Endometrial microvascular endothelial cells (primary cell): ENCODE results near the gene TAB2. TPM values are rescaled to one million over a fixed set of nuclear protein-coding genes. Genes with fewer than 3 reads are reported as not detected.

Experiments
- in situ Hi-C: cut with HindIII; loops from 2 replicates; pipeline ENCODE4 v1.10.0; 2017; ENCODE audit warnings: low sequenced_read_pairs, low pct_unique_long_range_greater_than_20kb; ENCODE audit errors: inconsistent ontology term
- total RNA-seq: library from RNA; depleted of rRNA; stranded (reverse); fragments of >200 nt; gene quantifications from one replicate; pipeline ENCODE4 v1.2.3, GENCODE V29; 2015; ENCODE audit errors: inconsistent ontology term

Gene TAB2
- total RNA-seq, 1 donor from 2014 or later, result 26.1 TPM

- in situ Hi-C loops, result no loop called here
These were observed 41.9 kb downstream of the TAB2 start for GRCh38 chr6:149359440-149359839.

- in situ Hi-C loops, result no loop called here
These were observed 43.0 kb downstream of the TAB2 start for GRCh38 chr6:149360536-149360935.

DNA sequence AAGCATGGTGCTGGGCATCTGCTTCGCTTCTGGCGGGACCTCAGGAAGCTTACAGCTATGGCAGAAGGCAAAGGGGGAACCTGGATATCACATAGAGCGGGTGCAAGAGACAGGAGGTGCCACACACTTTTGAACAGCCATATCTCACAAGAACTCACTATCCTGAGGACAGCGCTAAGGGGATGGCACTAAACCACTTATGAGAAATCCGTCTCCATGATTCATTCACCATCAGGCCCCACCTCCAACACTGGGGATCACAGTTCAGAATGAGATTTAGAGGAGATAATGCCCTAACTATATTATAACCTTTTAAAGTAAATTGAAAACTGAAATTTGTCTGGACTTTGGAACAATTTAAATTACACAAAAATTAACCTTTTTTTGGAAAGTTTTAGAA lies 44.8 kb downstream of the TAB2 start:
- in situ Hi-C loops, result no loop called here

DNA sequence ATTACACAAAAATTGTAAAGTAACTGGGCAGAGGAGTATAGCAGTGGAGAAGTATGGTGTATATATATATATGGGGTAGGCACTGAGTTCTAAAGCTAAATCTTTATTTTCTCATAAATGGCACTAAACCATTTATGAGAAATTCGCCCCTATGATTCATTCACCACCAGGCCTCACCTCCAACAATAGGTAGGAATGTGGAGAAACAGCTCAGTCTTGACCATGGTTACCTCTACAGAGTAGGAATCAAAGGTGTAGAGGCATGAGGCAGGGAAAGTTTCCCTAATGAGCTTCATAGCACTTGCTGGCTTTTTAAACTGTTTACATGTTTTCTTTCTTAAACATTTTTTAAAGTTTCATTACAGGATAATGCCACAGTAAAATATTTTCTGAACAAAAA lies 45.6 kb downstream of the TAB2 start:
- in situ Hi-C loops, result no loop called here

DNA sequence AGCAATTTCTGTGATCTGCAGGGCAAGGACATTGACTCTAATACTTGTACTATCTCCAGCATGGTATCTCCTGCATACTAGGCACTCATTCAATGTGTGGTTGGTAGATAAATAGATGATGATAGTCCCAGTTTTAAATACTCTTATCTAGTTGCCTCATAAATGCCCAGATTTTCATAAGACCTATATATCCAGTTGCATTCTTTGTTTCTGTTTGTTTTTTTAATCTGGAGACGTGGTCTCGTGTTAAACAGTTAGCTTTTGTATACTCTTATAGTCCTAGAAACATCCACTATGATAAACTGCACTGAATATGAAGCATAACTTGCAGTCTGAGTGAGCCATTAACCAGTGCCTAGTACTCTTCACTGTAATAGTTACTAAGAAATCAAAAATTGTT lies 47.0 kb downstream of the TAB2 start:
- in situ Hi-C loops, result no loop called here

DNA sequence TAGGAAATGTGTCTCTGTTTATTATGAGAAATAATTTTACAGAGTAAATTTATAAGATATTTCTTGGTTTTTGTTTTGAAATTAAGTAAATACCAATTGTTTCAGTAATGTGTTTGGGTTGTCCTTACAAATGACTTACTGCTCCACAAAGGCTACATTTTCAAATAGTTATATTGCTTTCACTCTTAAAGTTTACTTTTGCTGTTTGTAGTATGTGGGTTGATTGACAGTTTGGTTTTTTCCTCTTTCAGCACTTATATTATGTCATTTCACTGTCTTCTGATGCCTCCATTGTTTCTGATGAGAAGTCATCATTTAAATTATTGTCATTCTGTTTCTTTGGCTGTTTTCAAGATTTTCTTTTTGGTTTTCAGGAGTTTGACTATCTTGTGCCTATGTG lies 47.7 kb downstream of the TAB2 start:
- in situ Hi-C loops, result no loop called here

DNA sequence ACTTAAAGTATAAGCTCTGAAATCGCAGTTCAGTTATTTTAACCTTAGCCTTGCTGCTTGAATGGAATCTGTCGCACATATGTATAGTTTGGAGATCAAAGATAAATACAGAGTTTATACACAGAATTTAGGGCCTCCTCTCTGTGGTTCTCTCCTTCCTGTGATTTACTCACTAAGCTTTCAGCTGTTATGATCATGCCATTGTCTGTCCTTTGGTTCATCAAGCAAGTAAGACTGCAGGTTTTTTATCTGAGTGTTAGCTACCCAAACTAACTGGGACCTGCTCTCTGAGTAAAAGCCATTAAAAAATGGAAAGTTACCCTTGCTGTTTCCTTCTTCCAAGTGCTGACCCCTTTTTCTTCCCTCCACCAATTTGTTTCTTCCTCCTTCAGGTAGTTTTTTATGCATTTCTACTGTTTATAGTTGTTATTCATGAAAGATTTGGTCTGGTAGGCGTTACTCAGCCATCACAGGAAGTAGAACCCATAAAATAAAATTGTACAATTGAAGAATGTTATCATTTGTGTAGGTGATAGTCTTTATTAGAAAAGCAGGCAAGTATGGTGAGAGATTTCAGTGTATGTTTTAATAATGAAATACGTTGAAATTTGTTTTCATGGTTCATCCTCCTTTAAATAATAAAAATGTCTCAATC lies 48.9 kb downstream of the TAB2 start:
- in situ Hi-C loops, result no loop called here

GRCh38 chr6:149368065-149368464 lies 50.6 kb downstream of the TAB2 start:
- in situ Hi-C loops, result no loop called here

GRCh38 chr6:149371154-149371553 lies 53.6 kb downstream of the TAB2 start:
- in situ Hi-C loops, result no loop called here

GRCh38 chr6:149372062-149372461 lies 54.5 kb downstream of the TAB2 start:
- in situ Hi-C loops, result no loop called here

DNA sequence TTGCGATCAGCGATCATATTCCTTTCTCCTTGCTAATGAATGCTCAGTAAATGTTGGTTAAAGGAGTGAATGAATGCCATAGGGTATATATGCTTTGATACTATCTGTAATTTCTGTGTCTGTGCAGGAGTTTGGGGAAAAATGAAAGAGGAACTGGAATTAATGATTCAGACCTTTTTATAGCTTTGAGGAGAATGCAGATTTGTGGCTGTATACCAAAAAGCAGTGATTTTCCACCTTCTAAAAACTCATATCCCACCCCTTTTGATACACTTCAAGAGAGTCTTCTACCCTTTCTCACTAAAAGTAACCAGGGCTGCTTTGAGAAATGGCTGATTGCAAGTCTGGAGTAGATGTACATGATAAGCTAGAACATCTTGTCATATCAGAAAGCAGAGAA lies 56.0 kb downstream of the TAB2 start:
- in situ Hi-C loops, result no loop called here

DNA sequence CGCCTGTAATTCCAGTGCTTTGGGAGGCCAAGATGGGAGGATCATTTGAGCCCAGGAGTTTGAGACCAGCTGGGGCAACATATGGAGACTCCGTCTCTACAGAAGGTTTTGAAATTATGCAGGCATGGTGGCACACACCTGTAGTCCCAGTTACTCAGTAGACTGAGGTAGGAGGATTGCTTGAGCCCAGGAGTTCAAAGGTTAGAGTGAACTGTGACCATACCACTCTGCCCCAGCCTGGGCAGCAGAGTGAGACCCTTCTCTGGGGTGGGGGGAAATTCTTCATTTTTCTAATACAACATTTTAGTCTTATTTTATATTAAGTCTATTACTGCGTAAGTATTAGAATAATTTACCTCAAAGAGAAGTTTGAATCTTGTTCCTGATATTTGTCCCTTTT lies 62.5 kb downstream of the TAB2 start:
- in situ Hi-C loops, result no loop called here

DNA sequence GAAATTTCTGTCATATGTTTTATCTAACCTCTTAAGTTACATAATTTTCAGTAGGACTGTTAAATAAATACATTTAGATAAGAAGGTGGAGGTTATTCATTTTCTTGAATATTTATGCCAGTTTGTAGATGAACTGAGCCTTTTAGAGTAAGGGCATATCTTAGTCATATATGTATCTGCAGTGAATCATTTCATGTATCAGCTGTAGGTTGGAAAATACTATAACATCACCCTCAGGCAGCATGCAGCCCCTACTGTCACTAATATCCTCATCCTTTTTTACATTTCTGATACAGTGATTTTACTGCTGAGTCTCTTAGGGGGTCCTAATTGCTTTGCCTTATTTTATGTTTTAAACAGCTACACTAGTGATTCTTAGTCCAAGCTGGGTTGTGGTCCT lies 63.0 kb downstream of the TAB2 start:
- in situ Hi-C loops, result no loop called here

GRCh38 chr6:149383371-149383770 lies 65.9 kb downstream of the TAB2 start:
- in situ Hi-C loops, result no loop called here

DNA sequence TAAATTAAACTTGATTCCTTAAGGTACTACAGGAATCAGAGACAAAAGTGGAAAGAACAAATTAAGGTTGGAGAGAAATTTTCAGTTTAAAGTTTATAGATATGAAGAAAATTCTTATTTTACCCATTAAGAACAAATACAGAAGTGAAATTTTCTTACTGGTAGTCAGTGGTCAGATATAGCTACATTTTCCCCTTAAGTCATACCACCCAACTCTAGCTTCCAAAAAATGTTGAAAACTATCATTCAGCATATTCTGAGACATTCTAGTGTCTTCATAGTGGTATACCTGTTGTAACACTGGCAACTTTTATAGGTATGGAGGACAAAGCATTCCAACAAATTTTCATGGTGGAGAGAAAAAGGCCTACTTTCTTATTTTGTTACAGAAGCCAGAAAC lies 67.0 kb downstream of the TAB2 start:
- in situ Hi-C loops, result no loop called here

DNA sequence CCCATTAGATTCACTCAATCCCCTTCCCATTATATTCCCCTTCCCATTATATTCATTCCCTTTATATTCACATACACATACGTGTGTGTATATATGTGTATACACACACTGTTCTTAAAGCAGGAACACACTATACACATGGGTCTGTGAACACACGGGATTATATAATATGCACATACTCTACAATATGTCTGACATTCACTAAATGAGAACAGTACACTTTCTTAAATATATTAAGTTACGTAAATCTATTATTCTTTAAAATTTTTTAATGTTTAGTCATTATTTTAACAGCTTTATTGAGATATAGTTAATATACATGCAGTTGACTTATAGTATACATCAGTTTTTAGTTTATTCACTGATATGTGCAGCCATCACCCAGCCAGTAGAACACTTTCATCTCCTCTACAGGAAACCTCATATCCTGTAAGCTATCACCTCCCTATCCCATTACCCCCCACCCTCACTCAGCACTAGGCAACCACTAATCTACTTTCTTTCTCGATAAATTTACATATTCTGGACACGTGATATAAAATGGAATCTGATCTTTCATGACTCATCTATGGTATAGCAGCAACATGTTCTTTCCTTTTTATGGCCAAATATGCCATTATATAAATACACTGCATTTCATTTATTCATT lies 68.6 kb downstream of the TAB2 start:
- in situ Hi-C loops, result no loop called here

GRCh38 chr6:149387779-149388512 lies 70.4 kb downstream of the TAB2 start:
- in situ Hi-C loops, result no loop called here

GRCh38 chr6:149389509-149390297 lies 72.2 kb downstream of the TAB2 start:
- in situ Hi-C loops, result no loop called here

GRCh38 chr6:149392093-149392492 lies 74.6 kb downstream of the TAB2 start:
- in situ Hi-C loops, result no loop called here

GRCh38 chr6:149392535-149392934 lies 75.0 kb downstream of the TAB2 start:
- in situ Hi-C loops, result no loop called here
